NCI-H345 (cell line): ENCODE measurements around the gene PSPN.
"Not testable (repeated sequence)": the region's sequence is repeated elsewhere in the genome, so short reads cannot be mapped to it uniquely, and the experiment has no call there.

Experiments used
- DNase-seq: peaks from one replicate; lab custom pipeline; 2025; lab: John Stamatoyannopoulos, UW

The PSPN gene

GRCh38 chr19:6373096-6373812 is 2.5 kb downstream of the PSPN start:
- DNase-seq = peak; percentile 98

- DNase-seq = peak; percentile 100
These were observed 3.1 kb downstream of the PSPN start, which contains the start of gene ALKBH7 for GRCh38 chr19:6372594-6373095. Gene ALKBH7 (plus strand): TSS chr19:6372794. CDS start chr19:6372821, 27 bp downstream.

- no peak for DNase-seq
These were observed 11.4 kb downstream of the PSPN start for GRCh38 chr19:6364353-6364752.

GRCh38 chr19:6362351-6362801 is 13.4 kb downstream of the PSPN start:
- DNase-seq = no peak

- no peak for DNase-seq
These were observed 13.7 kb downstream of the PSPN start for GRCh38 chr19:6362027-6362350.

- DNase-seq = not testable (repeated sequence)
These were observed 14.9 kb downstream of the PSPN start for GRCh38 chr19:6360857-6361216.

GRCh38 chr19:6360445-6360844 is 15.3 kb downstream of the PSPN start:
- not testable (repeated sequence) for DNase-seq

GRCh38 chr19:6359568-6360341 is 16.0 kb downstream of the PSPN start:
- DNase-seq = no peak

GRCh38 chr19:6358003-6358402 is 17.7 kb downstream of the PSPN start:
- DNase-seq = no peak

GRCh38 chr19:6357174-6357573 is 18.6 kb downstream of the PSPN start:
- DNase-seq = no peak

- DNase-seq = not testable (repeated sequence)
These were observed 20.3 kb downstream of the PSPN start for GRCh38 chr19:6355321-6356040.

- no peak for DNase-seq
These were observed 21.5 kb downstream of the PSPN start for GRCh38 chr19:6354098-6354674.

- no peak for DNase-seq
These were observed 23.2 kb downstream of the PSPN start for GRCh38 chr19:6352381-6353165.

- no peak for DNase-seq
These were observed 25.0 kb downstream of the PSPN start for GRCh38 chr19:6350688-6351087.

GRCh38 chr19:6349271-6349670 is 26.5 kb downstream of the PSPN start:
- DNase-seq = not testable (repeated sequence)

GRCh38 chr19:6343462-6343861 is 32.3 kb downstream of the PSPN start:
- DNase-seq = no peak

- no peak for DNase-seq
These were observed 35.1 kb downstream of the PSPN start for GRCh38 chr19:6340493-6341201.

- DNase-seq = no peak
These were observed 41.0 kb downstream of the PSPN start for GRCh38 chr19:6334490-6335285.

- no peak for DNase-seq
These were observed 42.3 kb downstream of the PSPN start, which contains the start of gene ACER1 for GRCh38 chr19:6333439-6333838. Gene ACER1 (minus strand): TSS chr19:6333612. CDS start chr19:6333551, 61 bp downstream.

- no peak for DNase-seq
These were observed 48.9 kb downstream of the PSPN start for GRCh38 chr19:6326815-6327214.
